ENCODE measurements around the gene EXTL2. TPM values are rescaled to one million over a fixed set of nuclear protein-coding genes. Genes with fewer than 3 reads are reported as not detected.

EXTL2 gene
- total and polyA plus RNA-seq, 10 of the 15 experiments (the other 5 are each of a cell fraction or from before 2014, with no cell fraction given): 10.2 to 51.1 (median 16.2) TPM

GRCh38 chr1:100896481-100896982, 1.9 kb upstream of the EXTL2 start (continued):
- TF ChIP-seq RAD21 (IDR thresholded peaks at IDR 0.05; ENCODE audit: insufficient read depth, low read depth, low read length) (no peak), RB1 (IDR thresholded peaks at IDR 0.05; ENCODE audit: borderline replicate concordance) (no peak), ESRRA (IDR thresholded peaks at IDR 0.05; ENCODE audit: low read length) (no peak), SPI1 (IDR thresholded peaks at IDR 0.05; ENCODE audit: borderline replicate concordance, insufficient read depth, low read depth, low read length) (no peak), STAT1 (conservative IDR thresholded peaks at IDR 0.05) (no peak), YBX1 (IDR thresholded peaks at IDR 0.05) (no peak), CBX3 (IDR thresholded peaks at IDR 0.05; ENCODE audit: borderline replicate concordance, low read depth) (no peak), NFYB (IDR thresholded peaks at IDR 0.05; ENCODE audit: insufficient read depth, low read depth, low read length) (0 out of 2 replicates have a peak, but pooled peaks have one; percentile 54), FOXK2 (IDR thresholded peaks at IDR 0.05) (no peak), HDGF (IDR thresholded peaks at IDR 0.05) (no peak), PML (IDR thresholded peaks at IDR 0.05; ENCODE audit: low read length) (peak; percentile 77), EGR1 (IDR thresholded peaks at IDR 0.05; ENCODE audit: borderline replicate concordance in 1 of 2, low read depth in 2 of 2, low read length in 2 of 2) (no peak), TAF1 (IDR thresholded peaks at IDR 0.05; ENCODE audit: borderline replicate concordance, low read depth, low read length) (peak; percentile 61; the same call in 1 of the 2 replicates), BCLAF1 (IDR thresholded peaks at IDR 0.05) (no peak), ZNF207 (IDR thresholded peaks at IDR 0.05; ENCODE audit: borderline replicate concordance) (no peak), NKRF (conservative IDR thresholded peaks at IDR 0.05) (no peak), E2F8 (IDR thresholded peaks at IDR 0.05; ENCODE audit: low read depth, partially characterized antibody) (no peak), SP1 (IDR thresholded peaks at IDR 0.05; ENCODE audit: low read depth, low read length) (no peak), SMAD1 (IDR thresholded peaks at IDR 0.05; ENCODE audit: low read depth, partially characterized antibody) (no peak), ZNF274 (IDR thresholded peaks at IDR 0.05; ENCODE audit: insufficient read depth, insufficient read length) (no peak), TCF7 (IDR thresholded peaks at IDR 0.05; ENCODE audit: borderline replicate concordance) (no peak)
